GM20000 (cell line): ENCODE results near the gene TBC1D3K.
"Not testable (repeated sequence)": the region's sequence is repeated elsewhere in the genome, so short reads cannot be mapped to it uniquely, and the experiment has no call there.

Experiments used
- DNase-seq: peaks from one replicate; pipeline ENCODE4 v3.0.0; 2012; ENCODE audit warnings: low spot score
- CTCF ChIP-seq: IDR thresholded peaks from 2 replicates; pipeline ENCODE4 v1.5.1; 2012; ENCODE audit warnings: mild to moderate bottlenecking, control low read depth; ENCODE audit errors: extremely low read depth, missing control alignments

Gene TBC1D3K

GRCh38 chr17:37924115-37924514 is at the start of gene TBC1D3K:
Gene TBC1D3K (plus strand): TSS chr17:37924415. CDS start chr17:37926000, 1,585 bp downstream.
- DNase-seq: not testable (repeated sequence)

GRCh38 chr17:37884516-37884915 is 39.7 kb upstream of the TBC1D3K start:
- no peak for DNase-seq
- TF ChIP-seq CTCF: no peak

- DNase-seq: no peak
- TF ChIP-seq CTCF: no peak
Observed at GRCh38 chr17:37885136-37885535, 39.1 kb upstream of the TBC1D3K start.

GRCh38 chr17:37888881-37889280 is 35.3 kb upstream of the TBC1D3K start:
- no peak for DNase-seq
- TF ChIP-seq CTCF: no peak

GRCh38 chr17:37896961-37897360 is 27.3 kb upstream of the TBC1D3K start:
- not testable (repeated sequence) for DNase-seq
